Measurements from ENCODE around the gene CASQ2. TPM values are rescaled to one million over a fixed set of nuclear protein-coding genes. Genes with fewer than 3 reads are reported as not detected.

Gene CASQ2
- total RNA-seq, 4 donors from 2014 or later = 1.9 to 10.9 (median 2.3) TPM

GRCh38 chr1:115794976-115795639, 26.6 kb upstream of the CASQ2 start:
- no peak for ATAC-seq (ENCODE audit: low FRiP score)
- TF ChIP-seq CTCF (IDR thresholded peaks at IDR 0.05) = no peak
- DNase-seq (ENCODE audit: low spot score) = no peak

GRCh38 chr1:115793162-115793561, 24.6 kb upstream of the CASQ2 start:
- no peak for DNase-seq (ENCODE audit: low spot score)
- TF ChIP-seq CTCF (IDR thresholded peaks at IDR 0.05) = no peak
- ATAC-seq (ENCODE audit: low FRiP score) = no peak

GRCh38 chr1:115791816-115792215, 23.3 kb upstream of the CASQ2 start:
- ATAC-seq (ENCODE audit: low FRiP score) = no peak

GRCh38 chr1:115790846-115791245, 22.3 kb upstream of the CASQ2 start:
- ATAC-seq (ENCODE audit: low FRiP score) (no peak), DNase-seq (ENCODE audit: low spot score) (no peak)
- no peak for TF ChIP-seq CTCF (IDR thresholded peaks at IDR 0.05)

More at GRCh38 chr1:115791816-115792215, 23.3 kb upstream of the CASQ2 start:
- no peak for TF ChIP-seq CTCF (IDR thresholded peaks at IDR 0.05)
- DNase-seq (ENCODE audit: low spot score) = no peak

GRCh38 chr1:115790356-115790755, 21.8 kb upstream of the CASQ2 start:
- DNase-seq (ENCODE audit: low spot score) (no peak), ATAC-seq (ENCODE audit: low FRiP score) (no peak)
- no peak for TF ChIP-seq CTCF (IDR thresholded peaks at IDR 0.05)

GRCh38 chr1:115783311-115783710, 14.8 kb upstream of the CASQ2 start:
- ATAC-seq (ENCODE audit: low FRiP score) (no peak), DNase-seq (ENCODE audit: low spot score) (no peak)
- TF ChIP-seq CTCF (IDR thresholded peaks at IDR 0.05) = no peak

- DNase-seq (ENCODE audit: low spot score) (no peak), ATAC-seq (ENCODE audit: low FRiP score) (no peak)
- TF ChIP-seq CTCF (IDR thresholded peaks at IDR 0.05) = no peak
Observed at GRCh38 chr1:115782571-115783281, 14.2 kb upstream of the CASQ2 start.

Measured in omental fat pad (tissue), 4 donors.